ENCODE data around the gene KDM5B. TPM values are rescaled to one million over a fixed set of nuclear protein-coding genes. Genes with fewer than 3 reads are reported as not detected.

KDM5B gene
- polyA plus RNA-seq, 1 of the 3 experiments (the other 2 are of a cell fraction): 21.7 TPM

DNA sequence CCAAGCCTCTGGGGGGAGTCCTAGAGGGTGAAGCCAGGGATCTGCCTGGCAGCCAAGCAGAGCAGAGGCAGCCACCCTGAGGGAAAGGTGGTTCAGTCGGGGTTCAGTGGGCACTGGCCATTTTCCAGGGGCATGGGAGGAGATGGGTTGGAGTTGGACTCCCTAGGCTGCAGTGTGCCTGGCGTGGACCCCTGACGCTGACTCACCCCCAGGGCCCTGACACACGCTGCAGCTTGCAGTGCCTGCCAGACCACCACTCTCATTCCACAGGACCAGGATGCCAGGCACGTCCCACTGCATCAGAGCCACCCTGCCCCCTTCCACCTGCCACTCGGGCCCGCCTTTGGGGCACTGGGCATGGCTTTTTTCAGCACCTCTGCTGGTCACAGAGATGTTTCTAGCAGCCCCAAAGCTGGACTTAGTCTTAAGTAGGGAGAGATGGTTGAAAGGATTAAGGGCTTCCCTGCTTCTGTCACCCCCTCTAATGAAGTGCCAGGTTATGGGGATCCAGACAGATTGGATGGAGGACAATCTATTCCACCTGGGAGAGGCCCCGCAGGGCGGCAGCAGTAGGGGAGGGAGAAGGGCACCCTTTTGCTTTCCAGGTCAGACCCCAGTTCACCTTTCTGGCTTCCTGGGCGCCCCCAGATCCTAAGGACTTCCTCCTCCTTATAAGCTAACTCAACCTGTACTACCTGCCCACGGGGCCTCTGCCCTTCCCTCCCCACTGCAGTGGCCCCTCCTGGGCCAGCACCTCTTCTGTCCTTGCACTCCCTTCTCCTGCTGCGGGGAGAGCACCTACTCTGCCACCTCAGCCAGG, 99.6 kb downstream of the KDM5B start:
- Histone ChIP-seq H2AFZ (ENCODE audit: low read depth) (no peak overlapping the region), H3K4me2 (no peak overlapping the region), H3K27ac (ENCODE audit: low read depth in 2 of 2, low read length in 1 of 2) (no peak overlapping the region), H3F3A (replicated peaks; ENCODE audit: insufficient read depth) (no peaks in the 10 kb centered on the region), H3K9me3 (no peaks in the 10 kb centered on the region), H3K79me2 (ENCODE audit: insufficient read depth) (no peaks in the 10 kb centered on the region), H4K20me1 (ENCODE audit: insufficient read depth) (no peaks in the 10 kb centered on the region), H3K4me3 (ENCODE audit: low read depth in 2 of 2, low read length in 1 of 2) (no peak overlapping the region), H3K27me3 (ENCODE audit: insufficient read depth) (peaks cover 74% of the 10 kb centered on the region), H3K9me2 (no peaks in the 10 kb centered on the region), H3K4me1 (ENCODE audit: control insufficient read depth in 1 of 2, insufficient read depth in 2 of 2, low read depth in 1 of 2, low read length in 1 of 2) (peaks cover 0 to 30% of the 10 kb centered on the region in 2 experiments; a peak in 1 of 4 replicates), H3K36me3 (replicated peaks in 1 of 2; ENCODE audit: control insufficient read depth in 1 of 2, insufficient read depth in 2 of 2, low read length in 1 of 2) (no peaks in the 10 kb centered on the region), H3K9ac (no peak overlapping the region)
- POLR2A ChIA-PET: no interaction called here
- CTCF ChIA-PET: interaction anchor here (0.7 to 4.8 kb wide), 5 partner anchors 10 to 51 kb away, joined by 3 to 30 read pairs (median 5); no protein-coding TSS in a partner anchor
- peak; percentile 29 for DNase-seq
- TF ChIP-seq MEF2A (IDR thresholded peaks at IDR 0.05; ENCODE audit: borderline replicate concordance, low read depth) (no peak), RFX5 (IDR thresholded peaks at IDR 0.05; ENCODE audit: low read length) (no peak), FOSL2 (IDR thresholded peaks at IDR 0.05; ENCODE audit: borderline replicate concordance, low read depth) (no peak), GABPA (IDR thresholded peaks at IDR 0.05; ENCODE audit: low read depth) (no peak), FOXM1 (IDR thresholded peaks at IDR 0.05; ENCODE audit: low read depth) (no peak), TCF12 (IDR thresholded peaks at IDR 0.05) (no peak), GATA2 (CRISPR knock-in tag; IDR thresholded peaks at IDR 0.05) (no peak), NRF1 (IDR thresholded peaks at IDR 0.05; ENCODE audit: low read depth, low read length) (no peak), CHD2 (IDR thresholded peaks at IDR 0.05; ENCODE audit: low read length, partially characterized antibody) (no peak), JUND (IDR thresholded peaks at IDR 0.05) (no peak)
- TF ChIP-seq, protein P1, sequence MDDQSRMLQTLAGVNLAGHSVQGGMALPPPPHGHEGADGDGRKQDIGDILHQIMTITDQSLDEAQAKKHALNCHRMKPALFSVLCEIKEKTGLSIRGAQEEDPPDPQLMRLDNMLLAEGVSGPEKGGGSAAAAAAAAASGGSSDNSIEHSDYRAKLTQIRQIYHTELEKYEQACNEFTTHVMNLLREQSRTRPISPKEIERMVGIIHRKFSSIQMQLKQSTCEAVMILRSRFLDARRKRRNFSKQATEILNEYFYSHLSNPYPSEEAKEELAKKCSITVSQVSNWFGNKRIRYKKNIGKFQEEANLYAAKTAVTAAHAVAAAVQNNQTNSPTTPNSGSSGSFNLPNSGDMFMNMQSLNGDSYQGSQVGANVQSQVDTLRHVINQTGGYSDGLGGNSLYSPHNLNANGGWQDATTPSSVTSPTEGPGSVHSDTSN (IDR thresholded peaks at IDR 0.05): no peak
- 50% methylated on average over 5 of the region's 12 CpGs for WGBS (ENCODE audit: low lambda C conversion rate)

DNA sequence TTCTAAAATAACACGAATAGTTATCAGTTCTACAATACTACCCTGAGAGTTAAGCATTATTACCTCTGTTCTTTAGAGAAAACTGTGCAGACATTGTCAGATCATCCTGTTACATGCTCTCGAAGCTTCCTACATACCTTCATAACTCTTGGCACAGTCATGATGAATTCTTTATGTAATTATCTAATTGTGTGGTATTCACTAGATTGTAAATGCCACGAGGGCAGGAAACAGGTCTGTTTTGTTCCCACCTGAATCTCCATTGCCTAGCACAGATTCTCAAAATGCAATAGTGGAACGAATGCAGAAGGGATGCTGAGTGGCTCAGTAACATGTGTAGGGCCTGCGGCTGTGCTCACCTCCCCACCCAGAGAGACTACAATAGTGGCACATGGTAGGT, 101.4 kb downstream of the KDM5B start:
- CTCF ChIA-PET: interaction anchor here (1.0 to 4.8 kb wide), 3 partner anchors 9 to 46 kb away, joined by 3 to 30 read pairs (median 3); no protein-coding TSS in a partner anchor
- Histone ChIP-seq H3K4me3 (ENCODE audit: low read depth in 2 of 2, low read length in 1 of 2) (no peak overlapping the region), H4K20me1 (ENCODE audit: insufficient read depth) (no peaks in the 10 kb centered on the region), H2AFZ (ENCODE audit: low read depth) (no peak overlapping the region), H3K9me2 (no peaks in the 10 kb centered on the region), H3F3A (replicated peaks; ENCODE audit: insufficient read depth) (no peaks in the 10 kb centered on the region), H3K4me2 (no peak overlapping the region), H3K79me2 (ENCODE audit: insufficient read depth) (no peaks in the 10 kb centered on the region), H3K27ac (ENCODE audit: low read depth in 2 of 2, low read length in 1 of 2) (no peak overlapping the region), H3K9me3 (no peaks in the 10 kb centered on the region), H3K9ac (no peak overlapping the region), H3K4me1 (ENCODE audit: control insufficient read depth in 1 of 2, insufficient read depth in 2 of 2, low read depth in 1 of 2, low read length in 1 of 2) (peaks cover 0 to 24% of the 10 kb centered on the region in 2 experiments; a peak in 1 of 4 replicates), H3K36me3 (replicated peaks in 1 of 2; ENCODE audit: control insufficient read depth in 1 of 2, insufficient read depth in 2 of 2, low read length in 1 of 2) (no peaks in the 10 kb centered on the region), H3K27me3 (ENCODE audit: insufficient read depth) (peaks cover 91% of the 10 kb centered on the region)
- no peak for DNase-seq
- POLR2A ChIA-PET: no interaction called here
- WGBS (ENCODE audit: low lambda C conversion rate): 48% methylated on average over 5 of the region's 5 CpGs
- no peak for TF ChIP-seq MEF2A (IDR thresholded peaks at IDR 0.05; ENCODE audit: borderline replicate concordance, low read depth)
- TF ChIP-seq GATA2 (CRISPR knock-in tag; IDR thresholded peaks at IDR 0.05): no peak
- no peak for TF ChIP-seq ELF1 (IDR thresholded peaks at IDR 0.05)
- no peak for TF ChIP-seq YY1 (IDR thresholded peaks at IDR 0.05; ENCODE audit: low read depth)
- no peak for TF ChIP-seq RXRA (IDR thresholded peaks at IDR 0.05; ENCODE audit: borderline replicate concordance, low read depth)
- no peak for TF ChIP-seq NRF1 (IDR thresholded peaks at IDR 0.05; ENCODE audit: low read depth, low read length)
- TF ChIP-seq JUND (IDR thresholded peaks at IDR 0.05): no peak
- TF ChIP-seq RAD21 (IDR thresholded peaks at IDR 0.05; ENCODE audit: low read length): no peak
- no peak for TF ChIP-seq TCF12 (IDR thresholded peaks at IDR 0.05)
- TF ChIP-seq, protein P2, sequence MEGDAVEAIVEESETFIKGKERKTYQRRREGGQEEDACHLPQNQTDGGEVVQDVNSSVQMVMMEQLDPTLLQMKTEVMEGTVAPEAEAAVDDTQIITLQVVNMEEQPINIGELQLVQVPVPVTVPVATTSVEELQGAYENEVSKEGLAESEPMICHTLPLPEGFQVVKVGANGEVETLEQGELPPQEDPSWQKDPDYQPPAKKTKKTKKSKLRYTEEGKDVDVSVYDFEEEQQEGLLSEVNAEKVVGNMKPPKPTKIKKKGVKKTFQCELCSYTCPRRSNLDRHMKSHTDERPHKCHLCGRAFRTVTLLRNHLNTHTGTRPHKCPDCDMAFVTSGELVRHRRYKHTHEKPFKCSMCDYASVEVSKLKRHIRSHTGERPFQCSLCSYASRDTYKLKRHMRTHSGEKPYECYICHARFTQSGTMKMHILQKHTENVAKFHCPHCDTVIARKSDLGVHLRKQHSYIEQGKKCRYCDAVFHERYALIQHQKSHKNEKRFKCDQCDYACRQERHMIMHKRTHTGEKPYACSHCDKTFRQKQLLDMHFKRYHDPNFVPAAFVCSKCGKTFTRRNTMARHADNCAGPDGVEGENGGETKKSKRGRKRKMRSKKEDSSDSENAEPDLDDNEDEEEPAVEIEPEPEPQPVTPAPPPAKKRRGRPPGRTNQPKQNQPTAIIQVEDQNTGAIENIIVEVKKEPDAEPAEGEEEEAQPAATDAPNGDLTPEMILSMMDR (IDR thresholded peaks at IDR 0.05): no peak
- TF ChIP-seq, protein P3, sequence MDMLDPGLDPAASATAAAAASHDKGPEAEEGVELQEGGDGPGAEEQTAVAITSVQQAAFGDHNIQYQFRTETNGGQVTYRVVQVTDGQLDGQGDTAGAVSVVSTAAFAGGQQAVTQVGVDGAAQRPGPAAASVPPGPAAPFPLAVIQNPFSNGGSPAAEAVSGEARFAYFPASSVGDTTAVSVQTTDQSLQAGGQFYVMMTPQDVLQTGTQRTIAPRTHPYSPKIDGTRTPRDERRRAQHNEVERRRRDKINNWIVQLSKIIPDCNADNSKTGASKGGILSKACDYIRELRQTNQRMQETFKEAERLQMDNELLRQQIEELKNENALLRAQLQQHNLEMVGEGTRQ (IDR thresholded peaks at IDR 0.05; ENCODE audit: borderline replicate concordance, low read depth, low read length): no peak
- TF ChIP-seq, protein P4, sequence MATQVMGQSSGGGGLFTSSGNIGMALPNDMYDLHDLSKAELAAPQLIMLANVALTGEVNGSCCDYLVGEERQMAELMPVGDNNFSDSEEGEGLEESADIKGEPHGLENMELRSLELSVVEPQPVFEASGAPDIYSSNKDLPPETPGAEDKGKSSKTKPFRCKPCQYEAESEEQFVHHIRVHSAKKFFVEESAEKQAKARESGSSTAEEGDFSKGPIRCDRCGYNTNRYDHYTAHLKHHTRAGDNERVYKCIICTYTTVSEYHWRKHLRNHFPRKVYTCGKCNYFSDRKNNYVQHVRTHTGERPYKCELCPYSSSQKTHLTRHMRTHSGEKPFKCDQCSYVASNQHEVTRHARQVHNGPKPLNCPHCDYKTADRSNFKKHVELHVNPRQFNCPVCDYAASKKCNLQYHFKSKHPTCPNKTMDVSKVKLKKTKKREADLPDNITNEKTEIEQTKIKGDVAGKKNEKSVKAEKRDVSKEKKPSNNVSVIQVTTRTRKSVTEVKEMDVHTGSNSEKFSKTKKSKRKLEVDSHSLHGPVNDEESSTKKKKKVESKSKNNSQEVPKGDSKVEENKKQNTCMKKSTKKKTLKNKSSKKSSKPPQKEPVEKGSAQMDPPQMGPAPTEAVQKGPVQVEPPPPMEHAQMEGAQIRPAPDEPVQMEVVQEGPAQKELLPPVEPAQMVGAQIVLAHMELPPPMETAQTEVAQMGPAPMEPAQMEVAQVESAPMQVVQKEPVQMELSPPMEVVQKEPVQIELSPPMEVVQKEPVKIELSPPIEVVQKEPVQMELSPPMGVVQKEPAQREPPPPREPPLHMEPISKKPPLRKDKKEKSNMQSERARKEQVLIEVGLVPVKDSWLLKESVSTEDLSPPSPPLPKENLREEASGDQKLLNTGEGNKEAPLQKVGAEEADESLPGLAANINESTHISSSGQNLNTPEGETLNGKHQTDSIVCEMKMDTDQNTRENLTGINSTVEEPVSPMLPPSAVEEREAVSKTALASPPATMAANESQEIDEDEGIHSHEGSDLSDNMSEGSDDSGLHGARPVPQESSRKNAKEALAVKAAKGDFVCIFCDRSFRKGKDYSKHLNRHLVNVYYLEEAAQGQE (IDR thresholded peaks at IDR 0.05; ENCODE audit: low read depth, low read length): no peak
